SK-N-SH (cell line): ENCODE results near the gene KIF5C. TPM values are rescaled to one million over a fixed set of nuclear protein-coding genes. Genes with fewer than 3 reads are reported as not detected.

Experiments used
- CTCF ChIA-PET: fragments of 300-600, 350-600 bp; formaldehyde crosslinking; extraction: SDS; loops from one replicate; lab custom pipeline; 2021; lab: Yijun Ruan, JAX
- POLR2A ChIA-PET: fragments of 350-600 bp; sonication (Branson Sonifier 250); formaldehyde crosslinking; extraction: SDS; loops from one replicate; lab custom pipeline; 2020; ENCODE audit warnings: antibody characterized with exemption, inconsistent platforms; lab: Yijun Ruan, JAX
- DNase-seq: peaks from one replicate; pipeline ENCODE4 v3.0.0; 2012
- H2AFZ ChIP-seq: fragments of 200-600 bp; sonication (generic); 2 replicates; pipeline ENCODE4 v1.8.1; 2016; ENCODE audit warnings: antibody characterized with exemption, mild to moderate bottlenecking, low read depth
- H3F3A ChIP-seq: fragments of 200-600 bp; sonication (generic); replicated peaks from 2 replicates; pipeline ENCODE3; 2016; ENCODE audit warnings: antibody characterized with exemption, mild to moderate bottlenecking; ENCODE audit not compliant: insufficient read depth
- H3K27ac ChIP-seq, 2 experiments: fragments of 200-500 bp in 1 of 2; fragments of 200-600 bp in 1 of 2; sonication (Bioruptor generic) in 1 of 2; sonication (generic), shearing (Covaris generic) in 1 of 2; 2 replicates each; pipeline versions ENCODE4 v1.5.1 to v1.6.1; 2014 to 2016; ENCODE audit warnings: low read depth in 2 of 2, inconsistent platforms in 1 of 2, low read length in 1 of 2, mild to moderate bottlenecking in 1 of 2, mixed read lengths in 1 of 2
- H3K27me3 ChIP-seq: fragments of 200-600 bp; sonication (generic), shearing (Covaris generic); 2 replicates; pipeline ENCODE4 v1.6.1; 2016; ENCODE audit warnings: mixed run types; ENCODE audit not compliant: insufficient read depth
- H3K36me3 ChIP-seq, 2 experiments: fragments of 200-500 bp in 1 of 2; fragments of 200-600 bp in 1 of 2; sonication (Bioruptor generic) in 1 of 2; sonication (generic) in 1 of 2; replicated peaks in 1 of 2; 2 replicates each; pipeline versions ENCODE3 to v1.5.1; 2014 to 2016; ENCODE audit warnings: low read length in 1 of 2, mild to moderate bottlenecking in 1 of 2; ENCODE audit not compliant: insufficient read depth in 2 of 2, control insufficient read depth in 1 of 2
- H3K4me1 ChIP-seq, 2 experiments: fragments of 200-500 bp in 1 of 2; fragments of 200-600 bp in 1 of 2; sonication (Bioruptor generic) in 1 of 2; sonication (generic), shearing (Covaris generic) in 1 of 2; 2 replicates each; pipeline versions ENCODE4 v1.5.1 to v1.6.1; 2014 to 2016; ENCODE audit warnings: low read depth in 1 of 2, low read length in 1 of 2, mixed run types in 1 of 2; ENCODE audit not compliant: insufficient read depth in 2 of 2, control insufficient read depth in 1 of 2
- H3K4me2 ChIP-seq: fragments of 200-600 bp; sonication (generic), shearing (Covaris generic); 2 replicates; pipeline ENCODE4 v1.6.1; 2017; ENCODE audit warnings: mixed run types
- H3K4me3 ChIP-seq, 2 experiments: fragments of 200-500 bp in 1 of 2; fragments of 200-600 bp in 1 of 2; sonication (Bioruptor generic) in 1 of 2; sonication (generic), shearing (Covaris generic) in 1 of 2; 2 replicates each; pipeline versions ENCODE4 v1.5.1 to v1.8.1; 2014 to 2016; ENCODE audit warnings: low read depth in 2 of 2, inconsistent platforms in 1 of 2, low read length in 1 of 2, mild to moderate bottlenecking in 1 of 2, mixed read lengths in 1 of 2, moderate library complexity in 1 of 2
- H3K79me2 ChIP-seq: fragments of 200-600 bp; sonication (generic); 2 replicates; pipeline ENCODE4 v1.8.1; 2017; ENCODE audit warnings: mild to moderate bottlenecking; ENCODE audit not compliant: insufficient read depth
- H3K9ac ChIP-seq: fragments of 200-600 bp; sonication (generic); 2 replicates; pipeline ENCODE4 v1.6.1; 2017; ENCODE audit warnings: mixed run types
- H3K9me2 ChIP-seq: fragments of 200-600 bp; sonication (generic); 2 replicates; pipeline ENCODE4 v1.6.1; 2017; ENCODE audit warnings: mixed run types
- H3K9me3 ChIP-seq: fragments of 200-600 bp; sonication (generic); 2 replicates; pipeline ENCODE4 v1.6.1; 2017; ENCODE audit warnings: mixed run types, mild to moderate bottlenecking, moderate library complexity
- H4K20me1 ChIP-seq: fragments of 200-600 bp; sonication (generic); 2 replicates; pipeline ENCODE4 v1.6.1; 2017; ENCODE audit warnings: mild to moderate bottlenecking, mixed run types; ENCODE audit not compliant: insufficient read depth
- CHD2 ChIP-seq: fragments of 150-350 bp; IDR thresholded peaks from 2 replicates; pipeline ENCODE4 v1.6.1; 2018; ENCODE audit warnings: low read length; ENCODE audit not compliant: partially characterized antibody
- EZH2phosphoT487 ChIP-seq: fragments of 200-600 bp; sonication (generic); IDR thresholded peaks from 2 replicates; pipeline ENCODE4 v1.6.1; 2017; ENCODE audit warnings: low read depth, mixed run types, mild to moderate bottlenecking, antibody characterized with exemption, moderate library complexity, borderline replicate concordance
- FOSL2 ChIP-seq: IDR thresholded peaks from 2 replicates; pipeline ENCODE4 v1.4.0; 2012; ENCODE audit warnings: low read depth, mild to moderate bottlenecking, moderate library complexity, borderline replicate concordance
- FOXJ3 ChIP-seq: sonication (generic); formaldehyde crosslinking; IDR thresholded peaks from 2 replicates; pipeline ENCODE4 v1.5.1; 2020; ENCODE audit warnings: mild to moderate bottlenecking, missing genetic modification reagents
- FOXM1 ChIP-seq: IDR thresholded peaks from 2 replicates; pipeline ENCODE4 v1.4.0; 2012; ENCODE audit warnings: low read depth, mild to moderate bottlenecking
- GATA2 ChIP-seq: sonication (generic); formaldehyde crosslinking; IDR thresholded peaks from 2 replicates; pipeline ENCODE4 v1.5.0; 2020; ENCODE audit warnings: mild to moderate bottlenecking, missing genetic modification reagents
- IRF3 ChIP-seq: fragments of 150-350 bp; IDR thresholded peaks from 2 replicates; pipeline ENCODE4 v1.6.1; 2016; ENCODE audit warnings: mild to moderate bottlenecking, low read depth, low read length
- MXI1 ChIP-seq: IDR thresholded peaks from 2 replicates; pipeline ENCODE4 v1.6.1; 2012; ENCODE audit warnings: mild to moderate bottlenecking, low read depth, low read length, improper control_type of control experiment
- NFIC ChIP-seq: IDR thresholded peaks from 2 replicates; pipeline ENCODE4 v1.4.0; 2012; ENCODE audit warnings: borderline replicate concordance
- NRF1 ChIP-seq: IDR thresholded peaks from 2 replicates; pipeline ENCODE4 v1.6.1; 2012; ENCODE audit warnings: low read depth, mild to moderate bottlenecking, low read length
- POLR2AphosphoS5 ChIP-seq: IDR thresholded peaks from 2 replicates; pipeline ENCODE4 v1.6.1; 2012; ENCODE audit warnings: low read depth, low read length
- RAD21 ChIP-seq: IDR thresholded peaks from 2 replicates; pipeline ENCODE4 v1.6.1; 2012; ENCODE audit warnings: mild to moderate bottlenecking, low read length
- RCOR1 ChIP-seq: fragments of 150-350 bp; IDR thresholded peaks from 2 replicates; pipeline ENCODE4 v1.6.1; 2017; ENCODE audit warnings: antibody characterized with exemption, low read length
- RFX5 ChIP-seq: IDR thresholded peaks from 2 replicates; pipeline ENCODE4 v1.6.1; 2012; ENCODE audit warnings: mild to moderate bottlenecking, improper control_type of control experiment, low read length
- TAF1 ChIP-seq: IDR thresholded peaks from 2 replicates; pipeline ENCODE4 v1.6.1; 2012; ENCODE audit warnings: low read depth, mild to moderate bottlenecking, low read length, moderate library complexity, borderline replicate concordance
- TCF12 ChIP-seq: IDR thresholded peaks from 2 replicates; pipeline ENCODE4 v1.4.0; 2012
- ZBTB33 ChIP-seq: IDR thresholded peaks from 2 replicates; pipeline ENCODE4 v1.4.0; 2012; ENCODE audit warnings: low read depth, borderline replicate concordance
- WGBS: methylation state at CpG from one replicate; pipeline ENCODE4 v1.1.6; 2017; ENCODE audit warnings: low lambda C conversion rate; 5-methylcytosine and 5-hydroxymethylcytosine counted together
- polyA plus RNA-seq, 3 experiments: library from polyadenylated mRNA; depleted of rRNA; stranded (reverse); fragments of >200 nt; gene quantifications; 2 replicates each; pipeline ENCODE4 v1.2.3, GENCODE V29; 2012
- TF ChIP-seq, protein P1 (sequence below): fragments of 150-350 bp; IDR thresholded peaks from 2 replicates; pipeline ENCODE4 v1.6.1; 2017; ENCODE audit warnings: antibody characterized with exemption, low read length, low read depth, borderline replicate concordance
- TF ChIP-seq, protein P2 (sequence below): fragments of 200-600 bp; sonication (generic); IDR thresholded peaks from 2 replicates; pipeline ENCODE4 v1.6.1; 2017; ENCODE audit warnings: antibody characterized with exemption, mild to moderate bottlenecking, moderate library complexity

Gene KIF5C
- polyA plus RNA-seq, 1 of the 3 experiments (the other 2 are of a cell fraction) = 3.9 TPM

DNA sequence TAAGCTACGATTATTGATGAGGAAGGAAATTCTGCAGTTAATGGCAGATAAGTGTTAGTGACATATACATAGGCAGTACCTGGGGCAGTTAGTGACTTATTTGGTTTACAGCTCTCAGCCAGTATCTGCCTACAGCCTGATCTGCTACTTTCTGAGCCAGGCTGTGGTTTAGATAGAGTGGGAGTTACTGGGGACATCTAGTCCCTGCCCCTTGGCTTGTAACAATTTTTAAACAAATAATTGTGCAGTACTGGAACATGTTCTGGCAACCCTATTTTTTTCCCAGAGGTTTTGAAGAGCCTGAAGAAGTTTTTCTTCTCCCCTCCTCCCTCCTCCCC is 2.3 kb downstream of the KIF5C start (continued):
- no peak for TF ChIP-seq TAF1

DNA sequence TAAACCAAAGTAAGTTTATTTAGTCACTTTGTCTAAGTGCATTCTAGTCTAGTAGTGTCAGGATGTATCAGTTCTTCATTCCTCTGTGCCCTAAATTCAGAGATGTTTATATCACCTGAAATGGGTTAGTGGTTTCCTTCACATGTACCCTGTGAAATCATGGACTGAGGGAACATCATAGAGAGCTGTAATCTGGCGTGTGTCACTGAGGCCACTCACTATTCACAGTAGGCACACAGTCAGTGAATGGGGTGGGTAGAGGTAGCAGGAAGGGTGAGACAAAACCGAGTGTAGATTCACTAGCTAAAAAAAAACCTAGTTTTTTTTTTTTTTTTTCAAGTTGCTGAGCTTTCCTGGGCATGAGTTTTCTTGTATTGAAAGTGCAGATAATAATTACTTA is 5.6 kb downstream of the KIF5C start:
- H3K4me2 ChIP-seq = no peak overlapping the region

More for the DNA sequence above, 5.6 kb downstream of the KIF5C start:
- peaks cover 7% of the 10 kb centered on the region for H3F3A ChIP-seq
- CTCF ChIA-PET = interaction anchor here (0.8 kb wide), 1 partner anchor 20 kb away, joined by 3 read pairs; no protein-coding TSS in a partner anchor
- no peaks in the 10 kb centered on the region for H3K79me2 ChIP-seq
- peaks cover 0 to 15% of the 10 kb centered on the region in 2 experiments; a peak in 1 of 4 replicates for H3K4me1 ChIP-seq
- WGBS = 46% methylated on average over 2 of the region's 2 CpGs
- no peak overlapping the region for H3K4me3 ChIP-seq
- DNase-seq = no peak
- H3K36me3 ChIP-seq = peaks cover 0 to 6% of the 10 kb centered on the region in 2 experiments
- H2AFZ ChIP-seq = no peak overlapping the region
- POLR2A ChIA-PET = no interaction called here
- no peaks in the 10 kb centered on the region for H3K9me2 ChIP-seq
- no peak overlapping the region for H3K9ac ChIP-seq
- TF ChIP-seq FOXM1 (no peak), TCF12 (no peak), RFX5 (no peak), FOSL2 (no peak), RCOR1 (no peak), POLR2AphosphoS5 (no peak), FOXJ3 (no peak), GATA2 (CRISPR knock-in tag) (no peak), NRF1 (no peak), RAD21 (no peak), EZH2phosphoT487 (no peak), CHD2 (no peak), MXI1 (no peak), IRF3 (no peak), NFIC (no peak), ZBTB33 (no peak)
- TF ChIP-seq, protein P1, sequence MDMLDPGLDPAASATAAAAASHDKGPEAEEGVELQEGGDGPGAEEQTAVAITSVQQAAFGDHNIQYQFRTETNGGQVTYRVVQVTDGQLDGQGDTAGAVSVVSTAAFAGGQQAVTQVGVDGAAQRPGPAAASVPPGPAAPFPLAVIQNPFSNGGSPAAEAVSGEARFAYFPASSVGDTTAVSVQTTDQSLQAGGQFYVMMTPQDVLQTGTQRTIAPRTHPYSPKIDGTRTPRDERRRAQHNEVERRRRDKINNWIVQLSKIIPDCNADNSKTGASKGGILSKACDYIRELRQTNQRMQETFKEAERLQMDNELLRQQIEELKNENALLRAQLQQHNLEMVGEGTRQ = no peak
- TF ChIP-seq, protein P2, sequence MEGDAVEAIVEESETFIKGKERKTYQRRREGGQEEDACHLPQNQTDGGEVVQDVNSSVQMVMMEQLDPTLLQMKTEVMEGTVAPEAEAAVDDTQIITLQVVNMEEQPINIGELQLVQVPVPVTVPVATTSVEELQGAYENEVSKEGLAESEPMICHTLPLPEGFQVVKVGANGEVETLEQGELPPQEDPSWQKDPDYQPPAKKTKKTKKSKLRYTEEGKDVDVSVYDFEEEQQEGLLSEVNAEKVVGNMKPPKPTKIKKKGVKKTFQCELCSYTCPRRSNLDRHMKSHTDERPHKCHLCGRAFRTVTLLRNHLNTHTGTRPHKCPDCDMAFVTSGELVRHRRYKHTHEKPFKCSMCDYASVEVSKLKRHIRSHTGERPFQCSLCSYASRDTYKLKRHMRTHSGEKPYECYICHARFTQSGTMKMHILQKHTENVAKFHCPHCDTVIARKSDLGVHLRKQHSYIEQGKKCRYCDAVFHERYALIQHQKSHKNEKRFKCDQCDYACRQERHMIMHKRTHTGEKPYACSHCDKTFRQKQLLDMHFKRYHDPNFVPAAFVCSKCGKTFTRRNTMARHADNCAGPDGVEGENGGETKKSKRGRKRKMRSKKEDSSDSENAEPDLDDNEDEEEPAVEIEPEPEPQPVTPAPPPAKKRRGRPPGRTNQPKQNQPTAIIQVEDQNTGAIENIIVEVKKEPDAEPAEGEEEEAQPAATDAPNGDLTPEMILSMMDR = no peak
- TF ChIP-seq, all 33 proteins: peak for 0
- H3K27ac ChIP-seq = no peak overlapping the region
- no peaks in the 10 kb centered on the region for H3K9me3 ChIP-seq
- H3K27me3 ChIP-seq = no peaks in the 10 kb centered on the region
- H4K20me1 ChIP-seq = no peaks in the 10 kb centered on the region
